Measurements from ENCODE around the gene HOMER2. TPM values are rescaled to one million over a fixed set of nuclear protein-coding genes. Genes with fewer than 3 reads are reported as not detected.
"Not testable (repeated sequence)": the region's sequence is repeated elsewhere in the genome, so short reads cannot be mapped to it uniquely, and the experiment has no call there.

The HOMER2 gene
- total RNA-seq, 1 donor from 2014 or later: 18.7 TPM

DNA sequence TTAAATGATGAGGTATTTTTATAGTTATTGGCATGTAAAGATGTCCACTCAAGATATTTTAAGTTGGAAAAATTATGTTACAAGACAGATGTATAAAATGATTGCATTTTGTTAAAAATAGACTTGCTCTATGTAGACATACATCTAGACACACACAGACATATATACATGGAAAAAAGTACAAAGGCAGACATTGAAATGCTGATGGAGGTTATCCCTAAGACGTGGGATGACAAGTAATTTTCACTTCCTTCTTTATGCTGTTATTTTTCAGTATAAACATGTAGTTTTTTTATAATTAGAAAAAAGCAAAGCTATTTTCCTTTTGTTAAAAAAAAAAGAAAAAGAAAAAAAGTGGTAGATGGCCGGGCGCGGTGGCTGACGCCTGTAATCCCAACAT lies 7.2 kb downstream of the HOMER2 start:
- no peaks in the 10 kb centered on the region for H3K27me3 Mint-ChIP-seq (ENCODE audit: low read depth)
- TF ChIP-seq, protein P1, sequence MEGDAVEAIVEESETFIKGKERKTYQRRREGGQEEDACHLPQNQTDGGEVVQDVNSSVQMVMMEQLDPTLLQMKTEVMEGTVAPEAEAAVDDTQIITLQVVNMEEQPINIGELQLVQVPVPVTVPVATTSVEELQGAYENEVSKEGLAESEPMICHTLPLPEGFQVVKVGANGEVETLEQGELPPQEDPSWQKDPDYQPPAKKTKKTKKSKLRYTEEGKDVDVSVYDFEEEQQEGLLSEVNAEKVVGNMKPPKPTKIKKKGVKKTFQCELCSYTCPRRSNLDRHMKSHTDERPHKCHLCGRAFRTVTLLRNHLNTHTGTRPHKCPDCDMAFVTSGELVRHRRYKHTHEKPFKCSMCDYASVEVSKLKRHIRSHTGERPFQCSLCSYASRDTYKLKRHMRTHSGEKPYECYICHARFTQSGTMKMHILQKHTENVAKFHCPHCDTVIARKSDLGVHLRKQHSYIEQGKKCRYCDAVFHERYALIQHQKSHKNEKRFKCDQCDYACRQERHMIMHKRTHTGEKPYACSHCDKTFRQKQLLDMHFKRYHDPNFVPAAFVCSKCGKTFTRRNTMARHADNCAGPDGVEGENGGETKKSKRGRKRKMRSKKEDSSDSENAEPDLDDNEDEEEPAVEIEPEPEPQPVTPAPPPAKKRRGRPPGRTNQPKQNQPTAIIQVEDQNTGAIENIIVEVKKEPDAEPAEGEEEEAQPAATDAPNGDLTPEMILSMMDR (conservative IDR thresholded peaks at IDR 0.05): no peak
- H3K36me3 Mint-ChIP-seq (ENCODE audit: low read depth): no peaks in the 10 kb centered on the region
- no peak for DNase-seq (ENCODE audit: low read depth, low spot score)
- H3K9me3 Mint-ChIP-seq: no peaks in the 10 kb centered on the region
- no peak overlapping the region for H3K27ac Mint-ChIP-seq (ENCODE audit: unreplicated experiment)
- H3K4me1 Mint-ChIP-seq: no peaks in the 10 kb centered on the region
- no peak overlapping the region for H3K4me3 Mint-ChIP-seq

DNA sequence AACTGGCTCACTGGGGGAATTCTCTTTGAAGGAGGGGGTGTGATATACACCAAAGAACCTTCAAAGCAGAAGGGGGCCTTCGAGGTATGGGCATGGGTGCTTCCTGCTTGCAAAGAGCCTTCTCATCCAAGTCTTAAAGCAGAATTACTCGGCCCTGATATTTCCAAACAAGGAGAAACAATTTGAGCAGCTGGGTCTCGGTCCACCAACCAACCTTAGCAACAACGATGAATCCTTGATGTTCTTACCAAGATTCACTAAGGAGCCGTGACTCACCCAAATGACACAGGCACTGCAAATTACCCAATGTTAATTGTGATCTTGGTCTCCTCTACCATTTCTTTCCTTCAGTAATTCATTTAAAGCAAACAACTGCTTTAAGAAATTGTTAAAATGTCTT lies 7.7 kb downstream of the HOMER2 start:
- H3K27me3 Mint-ChIP-seq (ENCODE audit: low read depth): no peaks in the 10 kb centered on the region
- H3K4me1 Mint-ChIP-seq: no peaks in the 10 kb centered on the region
- no peak overlapping the region for H3K27ac Mint-ChIP-seq (ENCODE audit: unreplicated experiment)
- DNase-seq (ENCODE audit: low read depth, low spot score): no peak
- TF ChIP-seq, protein P1 (conservative IDR thresholded peaks at IDR 0.05): no peak
- no peaks in the 10 kb centered on the region for H3K36me3 Mint-ChIP-seq (ENCODE audit: low read depth)
- H3K4me3 Mint-ChIP-seq: no peak overlapping the region
- no peaks in the 10 kb centered on the region for H3K9me3 Mint-ChIP-seq

DNA sequence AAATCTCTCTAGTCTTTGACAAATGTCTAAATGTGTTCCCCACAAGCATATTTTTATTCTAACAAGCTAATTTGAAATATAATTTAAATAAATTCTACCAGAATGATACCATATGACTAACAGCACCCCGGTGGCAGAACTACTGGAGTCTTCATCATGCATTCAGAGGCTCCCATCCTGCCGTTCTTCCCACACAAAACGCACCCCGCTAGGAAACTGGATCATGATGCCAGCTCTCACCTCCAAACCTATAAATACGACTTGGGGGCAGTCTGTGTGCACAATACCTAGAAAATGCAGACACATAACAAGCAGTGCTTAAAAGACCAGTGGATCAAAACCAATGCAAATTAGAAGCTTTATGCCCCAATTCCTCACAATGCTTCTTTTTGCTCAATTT lies 8.5 kb downstream of the HOMER2 start:
- H3K9me3 Mint-ChIP-seq: no peaks in the 10 kb centered on the region
- H3K4me1 Mint-ChIP-seq: no peaks in the 10 kb centered on the region
- no peaks in the 10 kb centered on the region for H3K36me3 Mint-ChIP-seq (ENCODE audit: low read depth)
- no peak overlapping the region for H3K27ac Mint-ChIP-seq (ENCODE audit: unreplicated experiment)
- TF ChIP-seq, protein P1 (conservative IDR thresholded peaks at IDR 0.05): no peak
- no peak overlapping the region for H3K4me3 Mint-ChIP-seq
- DNase-seq (ENCODE audit: low read depth, low spot score): no peak
- no peaks in the 10 kb centered on the region for H3K27me3 Mint-ChIP-seq (ENCODE audit: low read depth)

DNA sequence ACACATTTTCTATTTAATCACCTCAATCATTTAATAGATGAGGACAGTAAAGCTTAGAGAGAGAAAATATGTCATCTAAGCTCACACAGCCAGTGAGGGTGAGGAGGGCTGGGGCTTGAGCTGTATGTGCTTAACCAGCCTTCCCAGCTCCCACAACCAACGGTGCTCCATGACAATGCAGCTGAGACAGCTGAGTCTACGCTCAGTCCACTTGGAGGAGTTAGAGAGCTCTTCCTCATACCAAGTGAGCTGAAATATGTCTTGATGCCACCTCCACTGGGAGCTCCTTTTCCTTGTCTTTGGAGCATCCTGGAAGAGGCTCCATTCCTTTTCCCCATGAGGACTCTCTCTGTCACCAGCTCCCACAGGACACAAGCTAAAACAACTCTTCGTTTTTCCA lies 9.3 kb downstream of the HOMER2 start:
- Mint-ChIP-seq H3K27ac (ENCODE audit: unreplicated experiment) (no peak overlapping the region), H3K36me3 (ENCODE audit: low read depth) (no peaks in the 10 kb centered on the region), H3K4me1 (no peaks in the 10 kb centered on the region), H3K4me3 (no peak overlapping the region), H3K27me3 (ENCODE audit: low read depth) (no peaks in the 10 kb centered on the region), H3K9me3 (no peaks in the 10 kb centered on the region)
- TF ChIP-seq, protein P1 (conservative IDR thresholded peaks at IDR 0.05): no peak
- DNase-seq (ENCODE audit: low read depth, low spot score): no peak

DNA sequence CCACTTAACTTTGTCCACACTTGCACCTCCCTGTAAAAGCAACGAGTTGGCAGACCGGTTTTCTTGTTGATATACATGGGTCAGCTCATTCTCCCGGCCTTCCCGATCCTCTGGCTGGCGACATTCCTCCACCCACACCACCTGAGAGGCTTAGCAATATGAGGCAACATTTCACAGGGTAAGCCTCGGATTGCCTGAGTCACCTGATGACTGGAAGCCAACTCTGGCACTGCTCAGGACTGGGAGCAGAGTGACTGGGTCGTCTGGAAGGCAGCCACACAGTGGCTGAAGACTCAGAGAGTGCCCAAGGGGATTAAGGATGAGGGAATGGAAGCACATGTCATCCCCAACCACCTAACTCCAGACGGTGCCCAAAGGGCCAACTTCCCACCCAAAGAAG lies 9.8 kb downstream of the HOMER2 start:
- Mint-ChIP-seq H3K9me3 (no peaks in the 10 kb centered on the region), H3K27me3 (ENCODE audit: low read depth) (no peaks in the 10 kb centered on the region), H3K4me1 (no peaks in the 10 kb centered on the region), H3K36me3 (ENCODE audit: low read depth) (no peaks in the 10 kb centered on the region), H3K4me3 (no peak overlapping the region), H3K27ac (ENCODE audit: unreplicated experiment) (no peak overlapping the region)
- no peak for DNase-seq (ENCODE audit: low read depth, low spot score)
- TF ChIP-seq, protein P1 (conservative IDR thresholded peaks at IDR 0.05): no peak

DNA sequence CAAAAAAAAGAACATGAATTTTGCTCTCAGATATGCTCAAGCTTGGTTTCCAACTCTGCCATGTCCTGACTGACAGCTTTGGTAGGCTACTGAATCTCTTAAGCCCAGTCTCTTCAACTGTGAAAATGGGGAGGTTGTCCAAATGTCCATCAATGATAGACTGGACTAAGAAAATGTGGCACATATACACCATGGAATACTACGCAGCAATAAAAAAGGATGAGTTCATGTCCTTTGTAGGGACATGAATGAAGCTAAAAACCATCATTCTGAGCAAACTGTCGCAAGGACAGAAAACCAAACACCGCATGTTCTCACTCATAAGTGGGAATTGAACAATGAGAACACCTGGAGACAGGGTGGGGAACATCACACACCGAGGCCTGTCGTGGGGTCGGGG lies 12.8 kb downstream of the HOMER2 start:
- H3K27ac Mint-ChIP-seq (ENCODE audit: unreplicated experiment); H3K4me3 Mint-ChIP-seq; H3K36me3 Mint-ChIP-seq (ENCODE audit: low read depth): not testable (repeated sequence)

More for the DNA sequence above, 12.8 kb downstream of the HOMER2 start:
- not testable (repeated sequence) for H3K27me3 Mint-ChIP-seq (ENCODE audit: low read depth); H3K4me1 Mint-ChIP-seq; H3K9me3 Mint-ChIP-seq; DNase-seq (ENCODE audit: low read depth, low spot score)
